ENCODE measurements around the gene CA7.
A peak's percentile ranks its signal among the peaks of the same experiment; 100 is the strongest.

Gene CA7

DNA sequence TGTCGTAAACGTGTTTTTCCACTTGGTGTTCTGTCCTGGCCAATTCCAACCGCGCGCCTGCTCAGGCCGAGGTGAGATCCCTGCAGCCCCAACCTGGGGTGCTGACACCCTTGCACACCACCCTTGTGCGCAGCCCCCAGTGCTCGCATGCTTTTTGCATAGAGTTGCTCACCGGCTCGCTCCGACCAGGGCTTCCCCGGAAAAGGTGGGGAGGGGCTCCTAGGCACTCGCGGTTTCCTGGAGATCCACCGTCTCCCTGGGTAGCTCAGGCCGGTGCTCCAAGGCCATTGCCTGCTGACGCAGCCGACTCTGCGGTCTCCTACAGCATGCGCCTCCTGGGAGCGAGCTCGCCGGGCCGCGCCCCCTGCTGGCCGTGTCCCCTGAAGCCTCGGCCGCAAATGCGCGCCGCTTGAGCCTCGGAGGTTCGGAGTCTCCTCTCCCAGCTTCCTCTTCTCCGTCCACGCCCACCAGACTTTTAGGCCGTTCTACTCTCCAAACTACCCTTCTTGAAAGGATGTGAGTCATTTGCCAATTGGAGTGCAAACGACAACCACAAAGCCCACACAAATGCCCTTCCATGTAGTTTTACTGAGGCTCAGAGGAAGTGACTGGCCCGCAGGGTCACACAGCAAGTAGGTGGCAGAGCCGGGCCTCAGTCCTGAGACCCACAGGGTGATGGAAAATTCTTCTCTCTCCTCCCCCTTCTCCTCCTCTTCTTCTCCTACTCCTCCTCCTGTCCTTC, 28.9 kb downstream of the CA7 start:
- DNase-seq (ENCODE audit: extremely low read depth in 1 of 2, low read depth in 1 of 2), result peak; percentile 91 to 97

DNA sequence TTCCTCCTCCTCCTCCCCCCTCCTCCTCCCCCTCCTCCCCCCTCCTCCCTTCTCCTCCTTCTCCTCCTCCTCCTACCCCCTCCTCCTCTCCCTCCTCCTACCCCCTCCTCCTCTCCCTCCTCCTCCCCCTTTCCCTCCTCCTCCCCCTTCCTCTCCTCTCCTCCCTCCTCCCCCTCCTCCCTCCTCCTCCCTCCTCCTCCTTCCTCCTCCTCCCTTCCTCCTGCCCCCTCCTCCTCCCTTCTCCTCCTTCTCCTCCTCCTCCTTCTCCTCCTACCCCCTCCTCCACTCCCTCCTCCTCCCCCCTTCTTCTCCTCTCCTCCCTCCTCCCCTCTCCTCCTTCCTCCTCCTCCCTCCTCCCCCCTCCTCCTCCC, 29.5 kb downstream of the CA7 start:
- no peak for DNase-seq (ENCODE audit: extremely low read depth in 1 of 2, low read depth in 1 of 2)

DNA sequence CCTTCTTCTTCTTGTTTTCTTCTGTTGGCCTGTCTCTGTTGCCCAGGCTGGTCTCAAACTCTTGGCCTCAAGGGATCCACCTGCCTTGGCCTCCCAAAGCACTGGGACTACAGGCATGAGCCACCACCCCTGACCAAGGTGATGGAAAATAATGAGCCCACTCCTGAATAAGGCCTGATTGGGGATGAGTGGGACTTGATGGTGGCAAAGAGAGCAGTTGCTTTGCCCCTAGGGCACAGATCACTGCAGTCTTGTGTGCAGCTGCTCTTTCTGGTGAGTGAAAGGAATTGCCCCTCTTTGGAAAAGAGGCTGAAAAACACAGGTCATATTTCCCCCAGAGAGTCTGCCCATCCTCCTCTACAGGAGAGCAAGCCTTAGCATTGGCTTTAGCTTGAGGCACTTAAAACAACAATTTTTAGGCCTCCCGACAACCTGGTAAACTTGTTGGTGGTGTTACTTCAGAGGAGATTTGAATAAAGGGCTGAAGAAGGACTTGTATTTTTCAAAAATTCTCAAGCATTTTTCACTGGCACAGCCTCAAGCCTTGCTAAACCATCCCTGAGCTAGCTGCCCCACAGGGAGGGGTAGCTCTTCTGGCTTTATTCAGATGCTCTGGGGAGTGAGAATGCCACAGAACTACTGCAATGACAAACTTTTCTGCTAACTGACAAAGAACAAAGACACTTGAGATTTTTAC, 30.0 kb downstream of the CA7 start:
- no peak for DNase-seq (ENCODE audit: extremely low read depth in 1 of 2, low read depth in 1 of 2)

DNA sequence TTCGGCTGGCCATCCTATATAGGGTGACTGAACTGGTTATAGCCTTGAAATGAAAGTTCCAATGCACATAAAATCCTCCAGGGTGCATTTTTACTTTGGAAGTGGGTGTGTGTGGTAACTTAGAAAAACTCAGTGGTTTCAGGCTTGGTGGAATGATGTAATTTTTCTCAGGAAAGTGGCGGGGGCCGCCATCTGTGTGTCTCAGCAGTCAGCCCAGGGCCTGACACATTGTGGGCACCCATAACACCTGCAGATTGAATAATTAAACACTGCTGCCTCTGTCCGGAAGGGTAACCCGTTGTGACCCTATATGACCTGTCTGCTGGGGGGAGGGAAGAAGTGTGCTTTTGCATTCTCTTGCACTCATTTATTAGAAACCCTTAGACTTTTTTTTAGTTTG, 33.9 kb downstream of the CA7 start:
- DNase-seq (ENCODE audit: extremely low read depth in 1 of 2, low read depth in 1 of 2), result peak; percentile 58 to 81

DNA sequence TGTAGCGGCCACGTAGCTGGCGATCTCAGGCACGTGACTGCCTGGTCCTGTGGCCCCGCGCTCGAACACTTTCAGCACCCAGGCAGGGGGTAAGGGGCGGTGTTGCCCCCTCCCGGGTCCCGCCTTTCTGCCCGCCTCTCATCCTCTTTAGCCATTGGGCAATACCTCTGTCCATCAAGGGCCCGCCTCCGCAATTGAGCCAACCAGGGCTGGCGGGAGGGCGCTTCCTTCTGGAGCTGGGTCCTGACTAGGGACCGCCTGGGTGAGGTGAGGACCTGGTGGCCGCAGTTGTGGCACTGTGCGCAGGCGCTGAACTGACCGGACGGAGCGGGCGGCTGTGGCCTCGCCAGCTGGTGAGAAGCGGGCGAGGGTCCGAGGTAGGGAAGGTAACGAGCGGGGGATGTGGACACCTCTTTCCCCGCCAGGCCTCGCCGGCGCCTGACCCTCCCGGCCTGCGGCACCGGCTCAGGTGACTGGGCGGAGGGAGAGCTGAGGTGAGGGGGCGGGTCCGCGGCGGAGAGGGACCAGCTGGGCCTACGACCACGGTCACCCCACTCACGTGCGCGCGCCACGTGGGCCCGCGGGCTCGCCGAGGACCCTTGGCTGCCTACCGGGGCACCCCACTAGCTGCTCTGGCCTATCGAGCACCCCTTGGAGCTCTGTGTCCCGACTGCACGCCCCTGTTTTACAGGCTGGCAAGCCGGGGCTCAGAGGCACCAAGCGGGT, 36.2 kb downstream of the CA7 start, which contains the start of gene PDP2:
TSS of gene PDP2 (plus strand) at position 228 of the 726 bp plus-strand sequence. CDS start 3,770 bp downstream, outside the sequence.
- peak; percentile 79 to 91 for DNase-seq (ENCODE audit: extremely low read depth in 1 of 2, low read depth in 1 of 2)

DNA sequence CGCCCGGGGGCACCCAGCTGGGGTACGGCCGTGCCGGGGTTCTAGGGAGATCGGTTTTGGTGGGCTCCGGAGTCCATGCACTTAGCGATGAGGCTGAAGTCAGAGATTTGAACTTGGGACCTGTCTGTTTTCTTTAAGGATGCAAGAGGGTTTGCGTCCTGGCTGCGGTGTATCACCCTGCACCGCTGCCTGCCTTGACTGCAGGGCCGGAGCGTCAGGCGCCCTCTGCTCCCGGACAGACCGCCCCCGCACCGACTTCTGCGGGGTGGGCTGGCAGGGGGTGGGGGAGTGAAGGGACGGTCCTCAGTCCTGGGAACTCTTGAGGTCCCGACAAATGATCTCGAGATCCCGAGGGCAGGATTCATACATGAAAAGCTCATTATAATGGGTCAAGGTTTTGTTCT, 36.8 kb downstream of the CA7 start:
- no peak for DNase-seq (ENCODE audit: extremely low read depth in 1 of 2, low read depth in 1 of 2)

DNA sequence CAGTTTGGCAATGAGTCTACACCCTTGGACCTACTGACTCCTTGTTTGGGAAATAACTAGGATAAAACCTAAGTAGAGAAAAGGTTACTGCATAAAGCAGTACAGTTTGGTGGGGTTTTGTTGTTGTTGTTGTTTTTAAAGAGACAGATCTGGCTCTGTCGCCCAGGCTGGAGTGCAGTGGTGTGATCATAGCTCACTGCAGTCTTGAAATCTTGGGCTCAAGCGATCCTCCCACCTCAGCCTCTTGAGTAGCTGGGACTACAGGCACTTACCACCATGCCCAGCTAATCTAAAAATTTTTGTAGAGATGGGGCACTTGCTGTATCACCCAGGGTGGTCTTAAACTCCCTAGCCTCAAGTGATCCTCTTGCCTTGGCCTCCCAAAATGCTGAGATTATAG, 37.3 kb downstream of the CA7 start:
- no peak for DNase-seq (ENCODE audit: extremely low read depth in 1 of 2, low read depth in 1 of 2)

DNA sequence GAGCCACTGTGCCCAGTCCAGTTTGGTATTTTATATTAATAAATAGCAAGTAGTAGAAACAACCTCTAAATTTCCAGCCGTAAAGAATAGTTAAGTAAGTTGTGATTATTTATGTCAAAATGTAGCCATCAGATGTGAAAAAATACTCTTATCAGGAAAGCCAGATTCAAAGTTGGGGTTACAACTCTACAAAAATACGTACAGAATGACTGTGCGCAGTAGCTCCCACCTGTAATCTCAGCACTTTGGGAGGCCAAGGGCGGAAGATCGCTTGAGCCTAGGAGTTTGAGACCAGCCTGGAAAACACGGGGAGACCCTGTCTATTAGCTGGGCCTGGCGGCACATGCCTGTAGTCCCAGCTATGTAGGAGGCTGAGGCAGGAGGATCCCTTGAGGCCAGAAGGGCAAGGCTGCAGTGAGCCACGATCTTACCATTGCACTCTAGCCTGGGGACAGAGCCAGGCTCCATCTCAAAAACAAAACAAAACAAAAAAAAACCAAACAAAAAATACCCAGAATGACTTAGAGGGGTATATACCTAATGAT, 37.8 kb downstream of the CA7 start:
- no peak for DNase-seq (ENCODE audit: extremely low read depth in 1 of 2, low read depth in 1 of 2)

DNA sequence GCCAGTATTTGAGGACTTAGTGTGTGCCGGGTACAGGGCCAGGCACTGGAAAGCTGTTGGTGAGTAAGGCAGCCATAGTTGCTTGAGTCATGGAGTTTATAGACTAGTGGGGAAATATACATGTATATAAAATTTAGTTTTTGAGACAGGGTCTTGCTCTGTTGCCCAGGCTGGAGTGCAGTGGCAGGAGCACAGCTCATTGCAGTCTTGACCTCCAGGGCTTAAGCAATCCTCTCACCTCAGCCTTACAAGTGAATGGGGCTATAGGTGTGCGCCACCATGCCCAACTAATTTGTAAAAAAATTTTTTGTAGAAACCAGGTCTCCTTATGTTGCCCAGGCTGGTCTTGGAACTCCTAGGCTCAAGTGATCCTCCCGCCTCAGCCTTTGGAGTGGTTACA, 38.5 kb downstream of the CA7 start:
- no peak for DNase-seq (ENCODE audit: extremely low read depth in 1 of 2, low read depth in 1 of 2)

DNA sequence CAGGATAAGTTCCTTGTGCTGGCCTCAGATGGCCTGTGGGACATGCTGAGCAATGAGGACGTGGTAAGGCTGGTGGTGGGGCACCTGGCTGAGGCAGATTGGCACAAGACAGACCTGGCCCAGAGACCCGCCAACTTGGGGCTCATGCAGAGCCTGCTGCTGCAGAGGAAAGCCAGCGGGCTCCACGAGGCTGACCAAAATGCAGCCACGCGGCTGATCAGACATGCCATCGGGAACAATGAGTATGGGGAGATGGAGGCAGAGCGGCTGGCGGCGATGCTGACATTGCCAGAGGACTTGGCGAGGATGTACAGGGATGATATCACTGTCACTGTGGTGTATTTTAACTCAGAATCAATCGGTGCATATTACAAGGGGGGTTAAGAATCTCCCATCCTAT, 41.3 kb downstream of the CA7 start:
- DNase-seq (ENCODE audit: extremely low read depth in 1 of 2, low read depth in 1 of 2), result no peak

DNA sequence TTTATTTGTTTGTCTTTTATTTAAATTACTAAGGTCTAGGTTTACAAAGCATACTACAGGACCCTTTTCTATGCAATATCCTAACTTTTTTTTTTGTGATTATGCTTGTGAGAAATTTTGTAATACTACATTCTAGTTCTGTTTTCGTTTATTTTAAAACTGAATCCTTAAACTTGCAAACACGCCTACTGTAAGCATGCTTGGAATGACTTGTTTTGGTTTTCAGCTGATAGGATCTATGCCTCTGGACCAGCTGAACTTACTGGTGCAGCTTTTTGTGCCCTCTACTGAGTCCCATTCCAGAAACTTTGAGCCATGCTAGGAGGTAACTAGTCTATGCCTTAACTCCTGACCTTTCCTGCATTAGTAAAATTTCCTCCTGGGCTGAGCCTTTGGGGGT, 42.1 kb downstream of the CA7 start:
- no peak for DNase-seq (ENCODE audit: extremely low read depth in 1 of 2, low read depth in 1 of 2)

DNA sequence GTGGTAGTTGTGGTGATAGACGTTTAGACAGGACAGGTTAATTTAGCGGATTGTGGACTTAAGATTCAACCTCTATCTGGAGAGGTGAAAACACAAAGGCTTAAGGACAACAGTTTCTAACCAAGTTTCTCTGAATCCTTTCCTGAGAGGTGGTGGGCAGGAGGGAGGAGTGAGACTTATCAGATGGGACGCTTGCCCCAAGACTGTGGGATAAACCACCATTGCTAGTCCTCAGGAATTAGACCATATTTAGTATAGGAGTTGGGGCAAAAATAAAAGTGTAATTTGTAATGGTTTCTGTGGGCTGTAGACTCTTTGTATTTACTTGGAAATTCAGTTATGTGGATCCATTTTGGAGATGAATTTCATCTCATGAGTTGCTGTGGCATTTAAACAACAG, 42.7 kb downstream of the CA7 start:
- no peak for DNase-seq (ENCODE audit: extremely low read depth in 1 of 2, low read depth in 1 of 2)

DNA sequence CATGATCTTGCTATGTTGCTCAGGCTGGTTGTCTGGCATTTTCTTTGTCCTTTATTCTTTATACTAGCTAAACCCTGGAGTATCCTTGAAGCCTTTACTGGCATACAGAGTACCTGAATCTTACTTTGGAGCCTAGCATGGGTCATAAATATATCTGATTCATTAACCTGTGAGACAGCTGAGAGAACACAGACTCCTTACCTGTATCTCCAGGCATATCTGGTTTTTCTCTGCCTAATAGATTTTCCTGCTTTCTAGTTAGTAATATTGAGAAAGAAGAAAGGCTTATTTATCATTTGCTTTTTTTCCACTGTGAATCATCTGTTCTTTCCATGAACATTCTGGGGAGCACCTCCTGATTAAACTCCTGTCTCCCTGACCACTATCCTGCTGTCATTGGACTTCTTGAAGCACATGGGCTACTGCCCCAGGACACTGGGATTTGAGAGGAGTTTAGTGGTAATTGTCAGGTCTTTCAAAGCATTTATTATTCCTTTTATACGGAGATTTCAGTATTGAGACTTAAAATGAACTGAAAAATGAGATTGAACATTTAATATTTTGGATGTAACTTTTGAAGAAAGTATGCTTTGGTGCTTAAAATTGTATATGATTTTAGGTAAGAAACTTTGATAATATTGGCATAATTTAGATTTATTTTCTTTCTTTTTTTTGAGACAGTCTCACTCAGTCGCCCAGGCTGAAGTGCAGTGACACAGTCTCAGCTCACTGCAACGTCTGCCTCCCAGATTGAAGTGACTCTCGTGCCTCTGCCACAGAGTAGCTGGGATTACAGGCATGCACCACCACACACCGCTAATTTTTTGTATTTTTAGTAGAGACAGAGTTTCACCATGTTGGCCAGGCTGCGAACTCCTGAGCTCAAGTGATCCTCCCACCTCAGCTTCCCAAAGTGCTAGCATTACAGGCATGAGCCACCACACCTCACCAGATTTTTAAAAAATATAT, 44.7 kb downstream of the CA7 start:
- no peak for DNase-seq (ENCODE audit: extremely low read depth in 1 of 2, low read depth in 1 of 2)

DNA sequence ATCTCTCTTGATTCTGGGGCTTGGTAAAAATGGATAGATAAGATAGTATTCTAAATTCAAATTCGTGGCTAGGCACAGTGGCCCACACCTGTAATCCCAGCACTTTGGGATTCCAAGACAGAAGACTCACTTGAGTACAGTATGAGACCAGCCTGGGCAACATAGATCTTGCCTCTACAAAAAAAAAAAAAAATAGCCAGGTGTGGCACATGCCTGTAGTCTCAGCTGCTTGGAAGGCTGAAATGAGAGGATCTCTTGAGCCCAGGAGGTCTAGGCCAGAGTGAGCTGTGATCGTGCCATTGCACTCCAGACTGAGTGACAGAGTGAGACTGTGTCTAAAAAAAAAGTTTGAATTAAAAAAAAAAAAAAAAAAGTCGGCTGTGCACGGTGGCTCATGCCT, 45.4 kb downstream of the CA7 start:
- DNase-seq (ENCODE audit: extremely low read depth in 1 of 2, low read depth in 1 of 2), result no peak

DNA sequence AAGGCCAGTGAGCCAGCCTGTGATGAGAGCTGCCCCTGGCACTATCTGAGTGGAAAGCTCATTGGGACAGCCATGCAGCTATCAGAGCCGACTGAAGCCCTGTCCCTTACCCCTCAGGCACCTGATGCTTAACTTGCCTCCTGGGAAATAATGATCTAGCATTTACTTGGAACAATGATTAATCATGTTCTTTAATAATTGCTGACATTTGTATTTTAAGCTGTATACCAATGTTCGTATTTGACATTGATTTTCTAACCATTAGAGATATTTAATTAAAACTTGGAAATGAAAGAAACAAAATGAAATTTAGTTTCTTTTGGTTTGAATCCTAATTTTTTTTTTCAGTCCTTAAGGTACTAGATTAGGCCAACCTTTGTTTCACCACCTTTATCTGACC, 46.6 kb downstream of the CA7 start:
- no peak for DNase-seq (ENCODE audit: extremely low read depth in 1 of 2, low read depth in 1 of 2)

DNA sequence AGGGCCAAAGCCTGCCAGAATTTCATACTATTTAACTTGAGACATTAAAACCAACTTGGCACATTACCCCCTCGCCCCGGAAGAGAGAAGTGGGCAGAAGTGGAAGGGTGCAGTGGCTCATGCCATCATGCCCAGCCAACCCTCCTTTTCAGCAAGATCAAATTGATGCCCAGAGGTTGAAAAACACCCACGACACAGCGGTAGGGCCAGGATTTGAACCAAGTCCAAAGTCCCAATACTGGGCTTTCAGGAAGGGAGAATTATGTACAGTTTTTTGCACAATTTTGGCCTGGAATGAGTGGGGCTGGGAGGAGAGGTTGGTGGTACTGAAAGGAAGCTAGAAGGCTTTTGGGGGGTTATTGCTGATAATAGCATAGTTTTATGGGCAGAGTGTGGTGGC, 47.1 kb downstream of the CA7 start:
- DNase-seq (ENCODE audit: extremely low read depth in 1 of 2, low read depth in 1 of 2), result no peak

DNA sequence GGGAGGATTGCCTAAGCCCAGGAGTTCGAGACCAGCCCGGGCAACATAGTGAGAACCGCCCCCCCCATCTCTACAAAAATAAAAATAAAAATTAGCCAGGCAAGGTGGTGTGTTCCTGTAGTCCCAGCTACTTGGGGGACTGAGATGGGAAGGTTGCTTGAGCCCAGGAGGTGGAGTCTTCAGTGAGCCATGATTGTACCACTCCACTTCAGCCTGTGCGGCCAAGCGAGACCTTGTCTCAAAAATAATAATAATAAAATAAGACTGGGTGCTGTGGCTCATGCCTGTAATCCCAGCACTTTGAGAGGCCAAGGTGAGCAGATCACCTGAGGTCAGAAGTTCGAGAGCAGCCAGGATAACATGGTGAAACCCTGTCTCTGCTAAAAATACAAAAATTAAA, 47.6 kb downstream of the CA7 start:
- no peak for DNase-seq (ENCODE audit: extremely low read depth in 1 of 2, low read depth in 1 of 2)

DNA sequence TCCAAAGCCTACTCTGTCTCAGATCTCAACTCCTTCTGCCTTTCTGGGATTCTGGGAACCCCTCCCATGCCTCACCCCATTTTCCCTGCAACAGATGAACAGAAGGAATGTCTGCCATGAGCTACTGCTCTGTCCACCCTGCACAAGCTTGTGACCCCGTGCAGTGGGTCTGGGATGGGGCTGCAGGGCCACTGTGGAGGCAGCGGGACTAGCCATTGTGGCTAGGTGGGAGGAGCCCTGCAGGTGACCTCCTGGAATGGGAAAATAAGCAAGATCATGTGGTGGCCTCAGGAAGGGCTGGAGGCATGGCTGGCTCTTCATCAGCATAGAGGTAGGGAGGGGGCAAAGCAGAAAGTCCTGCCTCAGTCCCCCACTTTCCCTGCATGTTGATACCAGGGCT, 49.8 kb downstream of the CA7 start:
- DNase-seq (ENCODE audit: extremely low read depth in 1 of 2, low read depth in 1 of 2), result no peak

DNA sequence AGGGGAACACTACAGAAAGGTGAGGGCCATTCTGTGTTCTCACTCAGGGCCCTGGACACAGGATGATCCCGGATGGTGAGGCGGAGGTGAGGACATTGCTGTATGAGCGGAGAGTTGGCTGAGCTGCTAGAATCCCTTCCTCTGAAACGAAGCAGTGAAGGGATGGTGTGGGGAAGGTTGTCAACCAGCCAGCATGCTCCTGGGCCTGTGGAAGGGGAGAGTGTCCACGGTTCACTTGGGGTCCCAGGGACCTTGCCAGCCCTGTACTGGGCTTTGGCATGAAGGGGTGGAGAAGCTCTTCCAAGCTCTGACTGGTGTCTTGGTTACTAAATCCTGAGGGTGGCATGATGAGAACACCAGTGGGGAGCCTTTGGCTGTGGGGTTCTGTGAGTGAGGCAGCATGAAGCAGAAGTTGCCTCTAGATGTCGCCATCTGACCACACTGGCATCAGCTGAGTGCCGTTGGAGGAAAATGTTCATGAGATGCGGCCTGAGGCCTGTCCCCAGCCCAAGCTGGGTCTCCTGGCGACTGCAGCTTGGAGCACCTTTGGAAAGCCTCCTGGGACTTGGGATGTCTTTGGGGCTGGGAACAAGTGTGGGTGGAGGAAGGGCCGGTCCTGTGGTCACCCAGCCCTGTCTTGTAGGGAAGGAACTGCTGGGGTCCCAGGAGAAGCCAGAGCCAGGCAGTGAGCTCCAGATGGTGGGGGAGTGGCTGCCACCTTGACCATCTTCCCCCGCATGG, 50.9 kb downstream of the CA7 start:
- no peak for DNase-seq (ENCODE audit: extremely low read depth in 1 of 2, low read depth in 1 of 2)

DNA sequence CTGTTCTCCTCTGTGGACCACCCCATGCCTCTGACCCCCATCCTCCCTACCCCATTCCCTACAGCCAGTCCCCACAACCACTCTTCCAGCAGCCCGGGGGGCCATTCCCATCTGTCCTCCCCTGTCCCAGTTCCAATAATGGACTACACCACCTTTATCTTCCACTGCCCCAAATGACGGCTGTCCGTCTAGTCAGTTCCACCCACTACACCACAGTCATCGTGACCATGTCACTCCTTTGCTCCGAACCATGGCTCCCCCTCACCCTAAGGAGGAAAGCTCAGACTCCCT, 51.4 kb downstream of the CA7 start:
- no peak for DNase-seq (ENCODE audit: extremely low read depth in 1 of 2, low read depth in 1 of 2)

Data from stimulated activated CD8-positive, alpha-beta memory T cell treated with anti-CD3 and anti-CD28 coated beads, Interleukin-7, amount 100 ng/mL, for 48 hours (primary cell).